Ascending aorta (tissue), 2 donors: ENCODE results near the gene CD8B2. TPM values are rescaled to one million over a fixed set of nuclear protein-coding genes. Genes with fewer than 3 reads are reported as not detected.
"Not testable (repeated sequence)": the region's sequence is repeated elsewhere in the genome, so short reads cannot be mapped to it uniquely, and the experiment has no call there.

Experiments used
- DNase-seq, 2 donors: peaks; one replicate each; pipeline ENCODE4 v3.0.0-alpha.2; 2019; ENCODE audit warnings: low spot score in 2 of 2
- H3K27ac ChIP-seq, 2 donors: fragments of 200-600 bp; sonication (generic); one replicate each; pipeline ENCODE4 v1.5.1; 2016 to 2017; ENCODE audit warnings: mild to moderate bottlenecking in 1 of 2
- H3K27me3 ChIP-seq: fragments of 200-600 bp; sonication (generic); one replicate; pipeline ENCODE4 v1.5.1; 2017
- H3K36me3 ChIP-seq, 2 donors: fragments of 200-600 bp; sonication (generic); one replicate each; pipeline ENCODE4 v1.5.1; 2016
- H3K4me1 ChIP-seq, 2 donors: fragments of 200-600 bp; sonication (generic); one replicate each; pipeline ENCODE4 v1.5.1; 2016 to 2017; ENCODE audit warnings: mild to moderate bottlenecking in 1 of 2
- H3K4me3 ChIP-seq, 2 donors: fragments of 200-600 bp; sonication (generic); one replicate each; pipeline ENCODE4 v1.5.1; 2016 to 2017; ENCODE audit warnings: mild to moderate bottlenecking in 1 of 2
- H3K9me3 ChIP-seq, 2 donors: fragments of 200-600 bp; sonication (generic); one replicate each; pipeline ENCODE4 v1.5.1; 2016
- intact Hi-C: fragments of 100-400 bp; cut with DNase I; formaldehyde crosslinking; loops from one replicate; pipeline ENCODE4 v1.15.1; 2023
- total RNA-seq: library from RNA; depleted of rRNA; stranded (reverse); fragments of >200 nt; gene quantifications from one replicate; pipeline ENCODE4 v1.1.0, GENCODE V29; 2016

Gene CD8B2
- total RNA-seq, 1 donor from 2014 or later: not detected

DNA sequence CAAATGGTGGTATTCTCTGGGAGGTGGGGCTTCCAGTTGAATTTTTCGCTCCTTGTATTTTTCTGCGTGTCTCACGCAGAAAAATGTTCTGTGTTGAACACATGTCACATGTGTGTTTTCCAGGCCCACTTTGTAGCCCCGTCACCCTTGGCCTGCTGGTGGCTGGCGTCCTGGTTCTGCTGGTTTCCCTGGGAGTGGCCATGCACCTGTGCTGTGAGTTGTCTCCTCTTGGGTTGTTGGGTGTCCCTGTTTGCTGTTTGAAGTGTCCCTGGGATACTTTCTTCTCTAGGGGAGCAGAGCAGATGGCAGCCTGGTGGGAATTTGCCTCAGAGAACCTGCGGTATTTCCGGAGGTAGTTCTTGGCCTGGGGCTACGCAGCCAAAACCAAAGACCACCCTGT, 15.2 kb downstream of the CD8B2 start:
- intact Hi-C loops, H3K27me3 ChIP-seq, H3K36me3 ChIP-seq, H3K4me1 ChIP-seq, H3K9me3 ChIP-seq, DNase-seq, H3K4me3 ChIP-seq, H3K27ac ChIP-seq: not testable (repeated sequence)

DNA sequence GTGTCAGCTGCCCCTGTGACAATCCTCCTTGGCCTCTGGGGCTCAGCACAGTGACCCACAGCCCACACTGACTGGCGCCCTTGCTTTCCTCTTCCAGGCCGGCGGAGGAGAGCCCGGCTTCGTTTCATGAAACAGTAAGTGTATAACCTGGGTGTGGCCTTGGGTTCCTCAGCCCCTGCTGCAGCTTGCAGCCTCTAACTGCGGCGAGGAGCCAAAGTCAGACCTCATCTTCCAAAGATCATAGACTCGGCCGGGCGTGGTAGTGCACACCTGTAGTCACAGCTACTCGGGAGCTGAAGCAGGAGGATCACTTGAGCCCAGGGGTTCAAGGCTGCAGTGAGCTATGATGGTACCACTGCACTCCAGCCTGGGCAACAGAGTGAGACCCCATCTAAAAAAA, 17.0 kb downstream of the CD8B2 start:
- H3K36me3 ChIP-seq, H3K4me1 ChIP-seq, DNase-seq, H3K27me3 ChIP-seq, H3K27ac ChIP-seq, intact Hi-C loops, H3K9me3 ChIP-seq, H3K4me3 ChIP-seq: not testable (repeated sequence)

- DNase-seq, H3K27me3 ChIP-seq, H3K4me1 ChIP-seq, intact Hi-C loops, H3K36me3 ChIP-seq, H3K9me3 ChIP-seq, H3K4me3 ChIP-seq, H3K27ac ChIP-seq: not testable (repeated sequence)
These were observed 17.6 kb downstream of the CD8B2 start for GRCh38 chr2:106504787-106505186.

GRCh38 chr2:106506002-106506687, 19.0 kb downstream of the CD8B2 start:
- intact Hi-C loops, H3K4me1 ChIP-seq, H3K27me3 ChIP-seq, H3K36me3 ChIP-seq, H3K4me3 ChIP-seq, H3K27ac ChIP-seq, DNase-seq, H3K9me3 ChIP-seq: not testable (repeated sequence)

DNA sequence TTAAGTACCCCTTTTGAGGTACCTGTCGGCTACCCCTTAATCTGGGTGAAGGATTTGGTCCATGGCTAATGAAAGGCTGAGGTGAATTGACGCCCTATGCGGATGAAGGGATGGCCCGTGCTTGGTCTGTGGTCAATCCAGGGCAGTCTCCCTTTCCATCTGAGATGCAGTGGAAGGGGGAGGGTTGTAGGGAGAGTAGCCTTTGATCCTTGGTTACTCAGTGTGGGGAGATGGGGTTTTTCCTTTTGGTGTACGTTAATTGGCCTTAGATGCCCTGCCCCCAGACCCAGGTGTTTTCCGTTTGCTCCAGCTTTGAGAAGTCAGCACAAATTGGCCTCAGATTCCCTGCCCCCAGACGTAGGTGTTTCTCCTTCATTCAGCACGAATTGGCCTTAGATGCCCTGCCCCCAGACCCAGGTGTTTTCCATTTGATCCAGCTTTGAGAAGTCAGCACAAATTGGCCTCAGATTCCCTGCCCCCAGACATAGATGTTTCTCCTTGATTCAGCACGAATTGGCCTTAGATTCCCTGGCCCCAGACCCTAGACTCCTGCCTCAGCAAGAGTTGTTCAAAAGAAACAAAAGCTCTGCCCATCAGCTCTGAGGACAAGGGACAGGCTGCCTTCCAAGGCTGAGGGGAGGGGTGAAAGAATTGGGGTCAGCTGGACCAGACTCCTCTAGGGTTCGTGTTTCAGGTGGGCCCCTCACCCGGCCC, 21.7 kb downstream of the CD8B2 start:
- H3K9me3 ChIP-seq, H3K4me1 ChIP-seq, H3K36me3 ChIP-seq, H3K27ac ChIP-seq, intact Hi-C loops, DNase-seq, H3K27me3 ChIP-seq, H3K4me3 ChIP-seq: not testable (repeated sequence)

GRCh38 chr2:106509374-106509770, 22.2 kb downstream of the CD8B2 start:
- H3K27me3 ChIP-seq: not testable (repeated sequence)

GRCh38 chr2:106510791-106511190, 23.6 kb downstream of the CD8B2 start:
- H3K27ac ChIP-seq, intact Hi-C loops, H3K27me3 ChIP-seq, H3K9me3 ChIP-seq, DNase-seq, H3K4me3 ChIP-seq, H3K4me1 ChIP-seq, H3K36me3 ChIP-seq: not testable (repeated sequence)

More at GRCh38 chr2:106509374-106509770, 22.2 kb downstream of the CD8B2 start:
- H3K4me1 ChIP-seq, DNase-seq, H3K9me3 ChIP-seq, H3K4me3 ChIP-seq, H3K36me3 ChIP-seq, H3K27ac ChIP-seq, intact Hi-C loops: not testable (repeated sequence)

DNA sequence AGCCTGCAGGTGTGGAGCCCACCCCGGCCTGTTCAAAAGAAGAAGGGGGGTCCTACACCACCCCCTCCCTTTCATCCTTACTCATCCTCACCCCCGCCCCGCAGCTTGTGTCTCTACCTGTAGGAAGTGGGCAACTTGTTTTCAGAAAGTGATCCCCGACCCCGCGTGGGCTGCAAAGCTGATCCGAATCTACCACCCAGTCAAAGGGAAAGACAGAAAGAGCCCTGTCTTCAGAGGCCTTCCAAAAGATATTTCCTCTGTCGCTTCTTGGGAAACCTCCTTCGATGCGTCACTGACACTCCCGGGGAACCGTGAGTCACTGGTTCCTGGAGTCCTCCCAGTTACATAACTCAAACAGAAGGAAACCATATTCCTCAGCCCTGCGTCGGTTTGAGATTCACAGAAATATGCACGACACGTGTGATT, 24.3 kb downstream of the CD8B2 start:
- H3K27ac ChIP-seq: not testable (repeated sequence)

GRCh38 chr2:106511934-106512333, 24.8 kb downstream of the CD8B2 start:
- H3K4me1 ChIP-seq, DNase-seq, H3K9me3 ChIP-seq, intact Hi-C loops, H3K27ac ChIP-seq, H3K27me3 ChIP-seq, H3K36me3 ChIP-seq: not testable (repeated sequence)
- peak overlapping the region in 1 of 2 donors; percentile 22 for H3K4me3 ChIP-seq

More for the DNA sequence above, 24.3 kb downstream of the CD8B2 start:
- H3K27me3 ChIP-seq, H3K36me3 ChIP-seq, intact Hi-C loops, H3K9me3 ChIP-seq, H3K4me1 ChIP-seq: not testable (repeated sequence)
- H3K4me3 ChIP-seq: peak overlapping the region in 1 of 2 donors; percentile 22
- peak; percentile 38 to 87 for DNase-seq

- H3K4me1 ChIP-seq, H3K9me3 ChIP-seq, intact Hi-C loops, H3K4me3 ChIP-seq, H3K27me3 ChIP-seq, H3K27ac ChIP-seq, DNase-seq, H3K36me3 ChIP-seq: not testable (repeated sequence)
These were observed 26.2 kb downstream of the CD8B2 start for GRCh38 chr2:106513391-106513790.

- DNase-seq, intact Hi-C loops, H3K4me1 ChIP-seq: not testable (repeated sequence)
These were observed 27.7 kb downstream of the CD8B2 start for GRCh38 chr2:106514827-106515226.

More at GRCh38 chr2:106514827-106515226, 27.7 kb downstream of the CD8B2 start:
- H3K27ac ChIP-seq, H3K9me3 ChIP-seq, H3K36me3 ChIP-seq, H3K4me3 ChIP-seq, H3K27me3 ChIP-seq: not testable (repeated sequence)
